GM21423 (cell line): ENCODE results near the gene KLHL36.
"Not testable (repeated sequence)": the region's sequence is repeated elsewhere in the genome, so short reads cannot be mapped to it uniquely, and the experiment has no call there.

Experiments used
- ATAC-seq: cut with Tn5 transposase; IDR thresholded peaks from one replicate; pipeline ENCODE4 v1.9.1; 2021; ENCODE audit warnings: mild to moderate bottlenecking, moderate library complexity; ENCODE audit not compliant: unreplicated experiment

The KLHL36 gene

GRCh38 chr16:84667600-84668309 lies 19.4 kb downstream of the KLHL36 start:
- ATAC-seq: no peak

DNA sequence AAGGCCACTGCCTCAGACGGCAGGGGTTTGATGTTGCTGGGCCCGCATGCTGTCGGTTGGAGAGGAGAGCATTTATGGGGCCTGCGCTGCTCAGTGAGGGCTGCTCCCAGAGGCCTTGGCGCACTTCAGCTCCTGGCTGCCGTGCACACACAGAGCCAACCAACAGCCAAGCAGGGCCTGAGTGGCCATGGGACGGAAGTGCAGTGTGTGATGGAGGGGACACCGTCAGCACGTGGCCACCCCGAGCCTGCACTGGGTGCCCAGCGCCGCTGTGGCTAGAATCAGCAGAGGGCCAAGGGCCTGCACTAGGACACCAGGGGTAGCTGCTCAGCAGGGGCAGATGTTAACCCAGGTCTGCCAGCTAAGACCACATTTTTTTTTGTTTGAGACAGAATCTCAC lies 21.8 kb downstream of the KLHL36 start:
- no peak for ATAC-seq

GRCh38 chr16:84672276-84673202 lies 24.2 kb downstream of the KLHL36 start:
- peak; percentile 64 for ATAC-seq

- ATAC-seq: no peak
Observed at GRCh38 chr16:84673203-84673535, 24.9 kb downstream of the KLHL36 start.

GRCh38 chr16:84673561-84673960 lies 25.2 kb downstream of the KLHL36 start:
- ATAC-seq: no peak

DNA sequence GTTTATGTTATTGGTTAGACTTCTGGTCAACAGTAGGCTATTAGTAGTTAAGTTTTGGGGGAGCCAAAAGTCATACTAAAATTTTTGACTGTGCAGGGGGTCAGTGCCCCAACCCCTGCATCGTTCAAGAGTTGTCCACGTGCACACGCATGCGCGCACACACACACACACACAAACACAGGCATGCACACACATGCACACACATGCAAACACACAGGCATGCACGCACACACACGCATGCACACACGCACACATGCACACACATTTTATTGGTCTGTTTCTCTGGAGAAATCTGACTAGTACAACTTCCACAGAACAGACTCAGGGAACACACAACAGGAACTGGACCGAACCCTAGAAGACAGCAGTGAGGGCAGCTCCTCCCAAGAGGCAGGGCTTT lies 27.1 kb downstream of the KLHL36 start:
- ATAC-seq: no peak

DNA sequence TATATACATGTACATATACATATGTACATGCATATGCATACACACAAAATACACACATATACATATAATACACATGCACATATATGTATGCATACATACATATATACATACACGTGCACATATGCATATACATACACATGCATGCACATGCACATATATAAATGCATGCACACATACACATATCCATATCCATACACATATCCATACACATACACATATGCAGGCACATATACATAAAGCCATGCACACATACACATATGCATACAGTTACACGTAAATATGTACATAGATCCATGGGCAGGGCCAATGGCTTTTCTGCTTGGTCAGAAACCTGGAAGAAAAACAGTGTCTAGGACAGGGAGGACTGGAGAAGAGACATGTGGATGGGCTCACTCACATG lies 27.6 kb downstream of the KLHL36 start:
- no peak for ATAC-seq

DNA sequence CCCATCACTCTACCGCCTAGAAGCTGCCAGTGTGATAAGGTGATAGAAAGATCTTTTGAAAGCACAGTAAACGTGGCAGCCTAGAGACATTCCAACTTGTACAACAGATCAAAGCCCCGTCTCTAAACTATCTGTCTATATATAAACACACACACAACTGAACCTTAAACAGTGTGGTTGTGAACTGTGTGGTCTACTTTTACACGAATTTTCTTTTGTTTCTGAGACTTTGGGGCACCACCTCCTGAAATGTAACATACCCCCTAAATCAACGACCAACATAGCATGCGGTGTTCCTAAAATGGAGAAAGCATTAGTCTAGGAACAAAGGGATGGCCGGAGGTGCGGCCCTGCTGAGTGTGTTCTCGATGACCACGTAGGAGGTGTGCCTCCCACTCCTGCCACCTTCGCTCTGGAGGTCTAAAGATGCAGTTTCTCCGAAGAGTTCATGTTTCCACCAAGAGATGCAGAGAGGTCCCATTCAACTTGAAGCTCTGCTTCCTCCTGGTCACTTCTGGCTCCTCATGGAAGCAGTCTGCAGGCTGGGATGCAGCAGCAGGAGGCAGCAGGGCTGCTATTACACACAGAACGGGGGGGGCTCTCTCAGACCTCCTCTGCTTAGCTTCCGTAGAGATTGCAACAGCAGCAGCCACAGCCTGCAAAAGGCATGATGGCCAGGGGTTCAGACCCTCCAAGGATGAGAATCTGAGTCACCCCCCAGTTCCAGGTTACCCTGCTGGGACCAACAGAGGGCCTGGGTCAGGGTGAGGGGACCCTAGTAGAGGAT lies 28.9 kb downstream of the KLHL36 start:
- ATAC-seq: no peak

- ATAC-seq: no peak
Observed at GRCh38 chr16:84677849-84678248, 29.5 kb downstream of the KLHL36 start.

DNA sequence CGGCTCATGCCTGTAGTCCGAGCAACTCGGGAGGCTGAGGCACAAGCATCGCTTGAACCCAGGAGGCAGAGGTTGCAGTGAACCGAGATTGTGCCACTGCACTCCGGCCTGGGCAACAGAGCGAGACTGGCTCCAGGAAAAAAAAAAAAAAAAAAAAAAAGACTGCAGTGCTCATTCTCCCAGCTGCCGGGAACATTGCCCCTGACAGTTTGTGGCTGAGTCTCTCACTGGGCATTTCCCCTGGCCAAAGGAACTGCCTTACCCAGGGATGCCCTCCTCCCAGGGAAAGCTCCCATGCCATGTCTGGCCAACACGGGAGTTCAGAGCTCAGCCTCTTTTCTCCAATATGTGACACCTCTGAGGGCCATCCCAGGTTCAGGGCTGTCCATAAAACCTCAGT lies 30.2 kb downstream of the KLHL36 start:
- no peak for ATAC-seq

DNA sequence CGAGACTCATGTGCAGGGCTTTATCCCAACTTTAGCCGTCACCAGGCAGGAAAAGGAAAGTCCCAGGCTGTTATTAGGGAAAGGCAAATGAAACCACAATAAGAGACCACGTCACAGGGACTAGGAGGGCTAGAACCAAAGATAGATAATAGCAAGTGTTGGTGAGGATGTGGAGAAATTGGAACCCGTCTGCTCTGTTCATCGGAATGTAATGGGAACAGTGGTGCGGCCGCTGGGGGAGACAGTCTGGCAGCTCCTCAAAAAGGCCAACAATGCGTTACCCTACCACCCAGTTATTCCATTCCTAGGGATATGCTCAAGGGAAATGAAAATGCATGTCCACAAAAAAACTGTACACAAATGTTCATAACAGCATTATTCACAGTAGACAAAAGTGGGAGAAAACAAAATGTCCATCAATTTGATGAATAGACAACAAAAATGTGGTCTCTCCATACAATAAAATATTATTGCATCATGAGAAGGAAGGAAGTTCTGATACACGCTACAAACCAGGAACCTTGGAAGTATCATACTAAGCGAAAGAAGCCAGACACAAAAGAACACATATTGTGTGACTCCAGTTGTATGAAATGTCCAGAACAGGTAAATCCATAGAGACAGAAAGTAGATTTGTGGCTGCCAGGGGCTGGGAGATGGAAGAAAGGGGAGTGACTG lies 32.0 kb downstream of the KLHL36 start:
- ATAC-seq: no peak

DNA sequence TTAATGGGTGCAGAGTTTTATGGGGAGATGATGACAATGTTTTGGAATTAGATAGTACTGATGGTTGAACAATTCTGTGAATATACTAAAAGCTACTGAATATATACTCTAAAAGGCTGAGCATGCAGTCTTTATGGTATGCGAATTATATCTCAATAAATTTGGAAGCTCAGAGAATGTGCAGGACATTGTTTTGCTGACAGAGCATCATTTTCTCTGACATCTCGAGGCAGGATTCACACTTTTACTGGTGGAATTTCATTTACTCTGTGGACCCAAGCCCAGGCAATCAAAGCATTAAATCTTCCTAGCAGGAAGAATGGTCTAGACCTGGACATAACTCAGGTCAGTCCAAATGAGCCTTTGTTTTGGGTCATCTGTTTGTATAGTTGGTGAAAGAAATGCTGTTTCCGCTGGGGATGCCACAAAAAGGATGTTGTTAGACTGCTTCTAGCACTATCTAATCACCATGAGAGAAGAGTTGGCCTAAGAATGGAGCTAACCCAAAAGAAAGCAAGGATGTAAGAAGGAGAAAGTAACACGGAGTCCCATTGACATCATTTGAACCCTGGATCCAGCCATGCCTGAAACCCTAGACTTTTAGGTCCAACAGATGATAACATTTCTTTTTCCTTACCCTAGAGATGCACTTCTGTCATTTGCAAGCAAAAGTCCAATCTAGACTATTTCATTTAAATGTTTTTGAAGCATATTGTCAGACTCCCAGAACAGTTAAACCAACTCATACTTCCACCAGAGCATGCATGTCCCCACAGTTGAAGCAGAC lies 32.7 kb downstream of the KLHL36 start:
- ATAC-seq: no peak

- ATAC-seq: no peak
Observed at GRCh38 chr16:84683691-84684591, 35.6 kb downstream of the KLHL36 start.

DNA sequence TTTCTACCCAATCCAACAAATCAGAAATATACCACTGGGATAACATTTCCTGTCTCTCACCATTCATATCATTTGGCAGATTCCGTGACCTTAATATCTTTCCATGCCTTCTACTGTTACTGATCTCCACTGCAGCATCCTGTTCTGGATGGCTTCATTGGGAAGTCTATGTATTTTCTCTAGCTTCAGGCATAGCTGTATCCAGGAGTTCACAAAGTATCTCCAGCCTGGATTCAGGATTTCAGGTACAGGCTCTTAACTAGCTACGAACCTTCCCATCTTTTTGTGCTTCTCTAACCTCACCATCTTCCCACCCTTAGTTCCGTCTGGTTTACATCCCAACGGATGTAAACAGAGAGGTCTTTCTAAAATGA lies 36.3 kb downstream of the KLHL36 start:
- ATAC-seq: no peak

- no peak for ATAC-seq
Observed at GRCh38 chr16:84685210-84685609, 36.9 kb downstream of the KLHL36 start.

GRCh38 chr16:84686707-84687298 lies 38.5 kb downstream of the KLHL36 start:
- ATAC-seq: no peak

- ATAC-seq: no peak
Observed at GRCh38 chr16:84687715-84688114, 39.4 kb downstream of the KLHL36 start.

DNA sequence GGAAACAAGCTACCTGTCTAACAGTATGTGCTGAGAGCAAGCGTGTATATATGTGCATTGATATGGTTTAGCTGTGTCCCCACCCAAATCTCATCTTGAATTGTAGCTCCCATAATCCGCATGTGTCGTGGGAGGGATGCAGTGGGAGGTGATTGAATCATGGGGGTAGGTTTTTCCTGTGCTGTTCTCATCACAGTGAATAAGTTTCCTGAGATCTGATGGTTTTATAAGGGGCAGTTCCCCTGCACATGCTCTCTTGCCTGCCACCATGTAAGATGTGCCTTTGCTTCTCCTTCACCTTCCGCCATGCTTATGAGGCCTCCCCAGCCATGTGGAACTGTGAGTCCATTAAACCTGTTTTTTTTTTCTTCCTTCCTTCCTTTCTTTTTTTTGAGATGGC lies 39.9 kb downstream of the KLHL36 start:
- not testable (repeated sequence) for ATAC-seq

DNA sequence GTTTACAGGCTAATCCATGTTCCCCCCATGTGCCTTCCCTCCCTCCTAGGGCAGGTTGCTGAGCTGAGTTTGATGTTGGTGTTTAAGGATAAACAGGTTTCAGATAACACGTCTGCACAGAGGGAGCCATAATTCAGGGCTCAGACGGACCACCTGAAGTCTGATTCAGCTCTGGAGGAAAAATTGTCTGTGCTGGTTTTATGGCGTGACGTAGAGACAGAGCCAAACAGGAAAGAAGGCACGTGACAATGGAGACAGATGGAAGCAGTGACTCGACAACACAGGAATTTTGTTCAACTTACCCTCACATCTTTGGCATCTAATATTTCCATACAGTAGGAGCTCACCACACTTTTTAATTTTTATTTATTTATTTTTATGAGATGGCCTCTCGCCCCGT lies 40.8 kb downstream of the KLHL36 start:
- ATAC-seq: no peak
